ENCODE results near the gene MLXIPL.
A peak's percentile ranks its signal among the peaks of the same experiment; 100 is the strongest.
"Not testable (repeated sequence)": the region's sequence is repeated elsewhere in the genome, so short reads cannot be mapped to it uniquely, and the experiment has no call there.

MLXIPL gene

DNA sequence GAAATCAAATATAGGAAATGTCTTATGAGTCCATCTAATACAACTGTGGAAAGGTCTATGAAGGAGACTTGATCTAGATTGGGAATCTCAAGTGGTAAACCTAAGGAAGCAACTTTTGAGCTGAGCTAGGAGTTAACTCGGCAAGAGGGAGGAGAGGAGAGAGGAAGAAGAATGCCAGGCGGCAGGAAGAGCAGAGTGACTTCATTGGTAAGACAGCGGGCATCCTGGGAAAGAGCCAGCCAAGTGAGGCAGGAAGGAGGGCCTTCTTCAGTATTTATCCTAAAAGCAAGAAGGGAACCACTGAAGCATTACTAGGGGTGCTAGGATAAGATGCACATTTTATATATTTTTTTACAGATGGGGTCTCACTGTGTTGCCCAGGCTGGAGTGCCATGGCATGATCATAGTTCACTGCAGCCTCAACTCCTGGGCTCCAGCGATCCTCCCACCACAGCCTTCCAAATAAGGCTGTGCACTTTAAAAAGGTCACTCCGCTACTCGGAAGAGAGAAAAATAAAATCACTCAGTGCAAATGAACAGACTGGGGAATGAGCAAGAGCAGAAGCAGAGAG lies 68.8 kb downstream of the MLXIPL start:
- H2AK5ac ChIP-seq (ENCODE audit: low read length, severe bottlenecking), result no peak overlapping the region
- H4K8ac ChIP-seq (ENCODE audit: low read length), result no peak overlapping the region
- H3K9ac ChIP-seq (ENCODE audit: low read length), result peak overlapping the region; percentile 95
- WGBS, result 93% methylated on average over 6 of the region's 6 CpGs
- H4K91ac ChIP-seq (ENCODE audit: low read length), result no peak overlapping the region
- peaks cover 18% of the 10 kb centered on the region for H3K4me1 ChIP-seq (ENCODE audit: control insufficient read depth, insufficient read depth, low read depth, low read length)
- H3K4me2 ChIP-seq (ENCODE audit: low read length, poor library complexity, severe bottlenecking), result peak overlapping the region; percentile 84
- no peak overlapping the region for H2BK15ac ChIP-seq (ENCODE audit: low read depth, poor library complexity, severe bottlenecking)
- no peak for DNase-seq
- H2BK120ac ChIP-seq (ENCODE audit: low read depth, low read length), result no peak overlapping the region
- no peak overlapping the region for H2BK12ac ChIP-seq (ENCODE audit: low read length in 2 of 2)
- H3K79me1 ChIP-seq (replicated peaks; ENCODE audit: low read length, poor library complexity, severe bottlenecking), result peaks cover 9% of the 10 kb centered on the region
- H3K23ac ChIP-seq (ENCODE audit: low read length in 2 of 2), result no peak overlapping the region
- peak overlapping the region; percentile 33 for H3K27ac ChIP-seq (ENCODE audit: low read length, poor library complexity, severe bottlenecking)
- no peak overlapping the region for H3K4ac ChIP-seq (ENCODE audit: low read depth in 1 of 2, low read length in 2 of 2)
- H3K36me3 ChIP-seq (ENCODE audit: control insufficient read depth in 1 of 2, insufficient read depth in 2 of 2, low read depth in 1 of 2, low read length in 2 of 2), result peaks cover 14 to 31% of the 10 kb centered on the region in 2 experiments
- H3K14ac ChIP-seq (ENCODE audit: low read length in 2 of 2), result no peak overlapping the region
- no peak overlapping the region for H2BK5ac ChIP-seq (ENCODE audit: low read depth, low read length, poor library complexity, severe bottlenecking)
- no peak overlapping the region for H3K18ac ChIP-seq (ENCODE audit: low read depth in 1 of 2, low read length in 2 of 2)
- H3K9me3 ChIP-seq (ENCODE audit: control insufficient read depth, low read length), result no peaks in the 10 kb centered on the region
- H2AFZ ChIP-seq (ENCODE audit: low read depth, low read length), result no peak overlapping the region
- no peaks in the 10 kb centered on the region for H3K27me3 ChIP-seq (ENCODE audit: control insufficient read depth in 1 of 2, insufficient read depth in 1 of 2, low read length in 2 of 2)
- H3K4me3 ChIP-seq (ENCODE audit: insufficient read depth in 1 of 2, low read depth in 1 of 2, low read length in 2 of 2), result peak overlapping the region in 1 of 2 experiments; percentile 99

- not testable (repeated sequence) for H3K9me3 ChIP-seq (ENCODE audit: control insufficient read depth, low read length); H3K4me2 ChIP-seq (ENCODE audit: low read length, poor library complexity, severe bottlenecking); H2BK15ac ChIP-seq (ENCODE audit: low read depth, poor library complexity, severe bottlenecking); H3K23ac ChIP-seq (ENCODE audit: low read length in 2 of 2); H3K4me1 ChIP-seq (ENCODE audit: control insufficient read depth, insufficient read depth, low read depth, low read length); H2BK5ac ChIP-seq (ENCODE audit: low read depth, low read length, poor library complexity, severe bottlenecking); H2BK12ac ChIP-seq (ENCODE audit: low read length in 2 of 2); H2AK5ac ChIP-seq (ENCODE audit: low read length, severe bottlenecking); H3K4me3 ChIP-seq (ENCODE audit: insufficient read depth in 1 of 2, low read depth in 1 of 2, low read length in 2 of 2); H2AFZ ChIP-seq (ENCODE audit: low read depth, low read length); DNase-seq; H3K14ac ChIP-seq (ENCODE audit: low read length in 2 of 2); H3K4ac ChIP-seq (ENCODE audit: low read depth in 1 of 2, low read length in 2 of 2); H3K18ac ChIP-seq (ENCODE audit: low read depth in 1 of 2, low read length in 2 of 2); H2BK120ac ChIP-seq (ENCODE audit: low read depth, low read length); H3K27me3 ChIP-seq (ENCODE audit: control insufficient read depth in 1 of 2, insufficient read depth in 1 of 2, low read length in 2 of 2); H4K91ac ChIP-seq (ENCODE audit: low read length); H3K27ac ChIP-seq (ENCODE audit: low read length, poor library complexity, severe bottlenecking); H4K8ac ChIP-seq (ENCODE audit: low read length); H3K9ac ChIP-seq (ENCODE audit: low read length)
- H3K79me1 ChIP-seq (replicated peaks; ENCODE audit: low read length, poor library complexity, severe bottlenecking), result peaks cover 20% of the 10 kb centered on the region
- H3K36me3 ChIP-seq (ENCODE audit: control insufficient read depth in 1 of 2, insufficient read depth in 2 of 2, low read depth in 1 of 2, low read length in 2 of 2), result peaks cover 39 to 64% of the 10 kb centered on the region in 2 experiments
- 94% methylated on average over 5 of the region's 5 CpGs for WGBS
Observed at GRCh38 chr7:73550093-73550492, 74.2 kb downstream of the MLXIPL start.

- no peaks in the 10 kb centered on the region for H3K9me3 ChIP-seq (ENCODE audit: control insufficient read depth, low read length)
- H2BK5ac ChIP-seq (ENCODE audit: low read depth, low read length, poor library complexity, severe bottlenecking), result no peak overlapping the region
- no peak overlapping the region for H2AFZ ChIP-seq (ENCODE audit: low read depth, low read length)
- no peak overlapping the region for H3K14ac ChIP-seq (ENCODE audit: low read length in 2 of 2)
- peaks cover 2% of the 10 kb centered on the region for H3K4me1 ChIP-seq (ENCODE audit: control insufficient read depth, insufficient read depth, low read depth, low read length)
- no peak overlapping the region for H2AK5ac ChIP-seq (ENCODE audit: low read length, severe bottlenecking)
- H3K4me2 ChIP-seq (ENCODE audit: low read length, poor library complexity, severe bottlenecking), result no peak overlapping the region
- no peak overlapping the region for H2BK120ac ChIP-seq (ENCODE audit: low read depth, low read length)
- peaks cover 24% of the 10 kb centered on the region for H3K79me1 ChIP-seq (replicated peaks; ENCODE audit: low read length, poor library complexity, severe bottlenecking)
- H4K91ac ChIP-seq (ENCODE audit: low read length), result no peak overlapping the region
- no peak overlapping the region for H3K23ac ChIP-seq (ENCODE audit: low read length in 2 of 2)
- WGBS, result 97% methylated on average over 3 of the region's 4 CpGs
- no peak overlapping the region for H4K8ac ChIP-seq (ENCODE audit: low read length)
- H3K18ac ChIP-seq (ENCODE audit: low read depth in 1 of 2, low read length in 2 of 2), result no peak overlapping the region
- H3K9ac ChIP-seq (ENCODE audit: low read length), result no peak overlapping the region
- H2BK15ac ChIP-seq (ENCODE audit: low read depth, poor library complexity, severe bottlenecking), result no peak overlapping the region
- H3K27ac ChIP-seq (ENCODE audit: low read length, poor library complexity, severe bottlenecking), result no peak overlapping the region
- no peak overlapping the region for H3K4me3 ChIP-seq (ENCODE audit: insufficient read depth in 1 of 2, low read depth in 1 of 2, low read length in 2 of 2)
- no peak for DNase-seq
- no peak overlapping the region for H2BK12ac ChIP-seq (ENCODE audit: low read length in 2 of 2)
- H3K4ac ChIP-seq (ENCODE audit: low read depth in 1 of 2, low read length in 2 of 2), result no peak overlapping the region
- no peaks in the 10 kb centered on the region for H3K27me3 ChIP-seq (ENCODE audit: control insufficient read depth in 1 of 2, insufficient read depth in 1 of 2, low read length in 2 of 2)
- H3K36me3 ChIP-seq (ENCODE audit: control insufficient read depth in 1 of 2, insufficient read depth in 2 of 2, low read depth in 1 of 2, low read length in 2 of 2), result peaks cover 40 to 57% of the 10 kb centered on the region in 2 experiments
Observed at GRCh38 chr7:73549176-73549575, 75.1 kb downstream of the MLXIPL start.

DNA sequence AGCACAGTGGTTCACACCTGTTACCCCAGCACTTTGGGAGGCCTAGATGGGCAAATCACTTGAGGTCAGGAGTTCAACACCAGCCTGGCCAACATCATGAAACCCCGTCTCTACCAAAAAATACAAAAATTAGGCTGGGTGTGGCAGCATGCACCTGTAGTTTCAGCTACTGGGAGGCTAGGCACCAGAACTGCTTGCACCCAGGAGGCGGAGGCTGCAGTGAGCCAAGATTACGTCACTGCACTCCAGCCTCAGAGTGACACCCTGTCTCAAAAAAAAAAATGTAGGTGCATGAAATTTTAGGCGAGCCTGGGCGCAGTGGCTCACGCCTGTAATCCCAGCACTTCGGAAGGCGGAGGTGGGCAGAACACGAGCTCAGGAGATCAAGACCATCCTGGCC lies 76.5 kb downstream of the MLXIPL start:
- Histone ChIP-seq H2BK12ac (ENCODE audit: low read length in 2 of 2) (no peak overlapping the region), H3K4ac (ENCODE audit: low read depth in 1 of 2, low read length in 2 of 2) (no peak overlapping the region), H3K27me3 (ENCODE audit: control insufficient read depth in 1 of 2, insufficient read depth in 1 of 2, low read length in 2 of 2) (no peaks in the 10 kb centered on the region), H2AFZ (ENCODE audit: low read depth, low read length) (no peak overlapping the region), H3K79me1 (replicated peaks; ENCODE audit: low read length, poor library complexity, severe bottlenecking) (peaks cover 28% of the 10 kb centered on the region), H3K9me3 (ENCODE audit: control insufficient read depth, low read length) (no peaks in the 10 kb centered on the region), H3K9ac (ENCODE audit: low read length) (no peak overlapping the region), H3K23ac (ENCODE audit: low read length in 2 of 2) (no peak overlapping the region), H3K4me3 (ENCODE audit: insufficient read depth in 1 of 2, low read depth in 1 of 2, low read length in 2 of 2) (no peak overlapping the region), H2BK120ac (ENCODE audit: low read depth, low read length) (no peak overlapping the region), H2BK5ac (ENCODE audit: low read depth, low read length, poor library complexity, severe bottlenecking) (no peak overlapping the region), H3K14ac (ENCODE audit: low read length in 2 of 2) (no peak overlapping the region), H3K27ac (ENCODE audit: low read length, poor library complexity, severe bottlenecking) (no peak overlapping the region), H3K4me1 (ENCODE audit: control insufficient read depth, insufficient read depth, low read depth, low read length) (peaks cover 2% of the 10 kb centered on the region), H4K91ac (ENCODE audit: low read length) (no peak overlapping the region), H2BK15ac (ENCODE audit: low read depth, poor library complexity, severe bottlenecking) (no peak overlapping the region), H2AK5ac (ENCODE audit: low read length, severe bottlenecking) (no peak overlapping the region), H3K18ac (ENCODE audit: low read depth in 1 of 2, low read length in 2 of 2) (no peak overlapping the region), H3K4me2 (ENCODE audit: low read length, poor library complexity, severe bottlenecking) (no peak overlapping the region), H3K36me3 (ENCODE audit: control insufficient read depth in 1 of 2, insufficient read depth in 2 of 2, low read depth in 1 of 2, low read length in 2 of 2) (peaks cover 45 to 66% of the 10 kb centered on the region in 2 experiments), H4K8ac (ENCODE audit: low read length) (no peak overlapping the region)
- WGBS, result 91% methylated on average over 9 of the region's 9 CpGs
- no peak for DNase-seq
